ENCODE data around the gene MND1. TPM values are rescaled to one million over a fixed set of nuclear protein-coding genes. Genes with fewer than 3 reads are reported as not detected.
"Not testable (repeated sequence)": the region's sequence is repeated elsewhere in the genome, so short reads cannot be mapped to it uniquely, and the experiment has no call there.

Gene MND1
- total RNA-seq, 1 donor from 2014 or later: 1.7 TPM

DNA sequence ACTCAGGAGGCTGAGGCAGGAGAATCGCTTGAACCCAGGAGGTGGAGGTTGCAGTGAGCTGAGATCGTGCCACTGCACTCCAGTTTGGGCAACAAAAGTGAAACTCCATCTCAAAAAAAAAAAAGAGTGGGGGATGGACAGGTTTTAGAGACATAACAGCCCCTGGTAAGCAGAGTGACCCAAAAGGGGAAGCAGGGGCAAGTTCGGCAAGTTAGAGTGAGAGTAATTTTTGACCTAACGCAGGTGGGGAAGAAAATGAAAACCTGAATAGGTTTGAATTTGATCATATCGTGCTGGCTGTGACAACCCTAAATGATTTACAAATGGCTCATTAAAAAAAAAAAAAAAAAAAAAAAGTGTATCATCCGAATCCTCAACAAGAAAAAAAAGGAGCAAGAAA, 96.0 kb downstream of the MND1 start:
- no peak for DNase-seq (ENCODE audit: low spot score)

DNA sequence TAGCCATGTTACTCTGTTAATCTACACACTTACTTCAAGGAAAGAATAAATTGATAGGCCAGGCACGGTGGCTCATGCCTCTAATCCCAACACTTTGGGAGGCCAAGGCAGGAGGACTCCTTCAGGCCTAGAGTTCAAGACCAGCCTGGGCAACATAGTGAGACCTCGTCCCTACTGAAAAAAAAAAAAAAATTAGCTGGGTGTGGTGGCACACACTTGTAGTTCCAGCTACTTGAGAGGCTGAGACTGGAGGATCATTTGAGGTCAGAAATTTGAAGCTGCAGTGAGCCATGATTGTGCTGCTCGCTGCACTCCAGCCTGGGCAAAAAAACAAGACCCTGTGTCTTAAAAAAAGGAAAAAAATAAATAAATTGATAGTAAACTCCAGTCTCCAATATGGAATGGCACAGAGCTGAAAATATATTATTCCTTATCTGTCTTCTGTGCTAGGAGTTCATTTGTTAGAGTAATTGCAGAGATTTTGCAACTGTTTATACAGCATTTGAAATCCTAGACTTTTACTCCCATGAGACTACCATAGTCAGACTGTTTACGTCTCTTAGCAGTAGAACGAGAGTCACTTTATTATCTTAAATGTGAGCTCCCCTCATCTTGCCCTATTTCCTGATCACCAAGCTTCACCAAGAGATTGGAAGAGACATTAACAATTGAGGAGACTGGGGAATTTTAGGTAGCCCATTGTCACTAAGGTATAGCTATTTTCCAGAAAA, 102.9 kb downstream of the MND1 start:
- DNase-seq (ENCODE audit: low spot score): no peak

- DNase-seq (ENCODE audit: low spot score): no peak
These were observed 103.7 kb downstream of the MND1 start for GRCh38 chr4:153448003-153448731.

GRCh38 chr4:153449338-153449737, 104.8 kb downstream of the MND1 start:
- DNase-seq (ENCODE audit: low spot score): no peak

- DNase-seq (ENCODE audit: low spot score): no peak
These were observed 106.0 kb downstream of the MND1 start for GRCh38 chr4:153450544-153450917.

DNA sequence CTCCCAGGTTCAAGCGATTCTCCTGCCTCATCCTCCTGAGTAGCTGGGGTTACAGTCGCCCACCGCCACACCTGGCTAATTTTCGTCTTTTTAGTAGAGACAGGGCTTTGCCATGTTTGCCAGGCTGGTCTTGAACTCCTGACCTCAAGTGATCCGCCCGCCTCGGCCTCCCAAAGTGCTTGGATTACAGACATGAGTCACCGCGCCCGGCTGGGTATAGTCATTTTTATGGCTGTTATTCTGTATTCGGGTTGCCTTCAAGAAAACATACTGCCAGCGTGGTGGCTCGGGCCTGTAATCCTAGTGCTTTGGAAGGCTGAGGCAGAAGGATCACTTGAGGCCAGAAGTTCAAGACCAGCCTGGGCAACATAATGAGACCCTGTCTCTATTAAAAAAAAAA, 106.7 kb downstream of the MND1 start:
- not testable (repeated sequence) for DNase-seq (ENCODE audit: low spot score)

DNA sequence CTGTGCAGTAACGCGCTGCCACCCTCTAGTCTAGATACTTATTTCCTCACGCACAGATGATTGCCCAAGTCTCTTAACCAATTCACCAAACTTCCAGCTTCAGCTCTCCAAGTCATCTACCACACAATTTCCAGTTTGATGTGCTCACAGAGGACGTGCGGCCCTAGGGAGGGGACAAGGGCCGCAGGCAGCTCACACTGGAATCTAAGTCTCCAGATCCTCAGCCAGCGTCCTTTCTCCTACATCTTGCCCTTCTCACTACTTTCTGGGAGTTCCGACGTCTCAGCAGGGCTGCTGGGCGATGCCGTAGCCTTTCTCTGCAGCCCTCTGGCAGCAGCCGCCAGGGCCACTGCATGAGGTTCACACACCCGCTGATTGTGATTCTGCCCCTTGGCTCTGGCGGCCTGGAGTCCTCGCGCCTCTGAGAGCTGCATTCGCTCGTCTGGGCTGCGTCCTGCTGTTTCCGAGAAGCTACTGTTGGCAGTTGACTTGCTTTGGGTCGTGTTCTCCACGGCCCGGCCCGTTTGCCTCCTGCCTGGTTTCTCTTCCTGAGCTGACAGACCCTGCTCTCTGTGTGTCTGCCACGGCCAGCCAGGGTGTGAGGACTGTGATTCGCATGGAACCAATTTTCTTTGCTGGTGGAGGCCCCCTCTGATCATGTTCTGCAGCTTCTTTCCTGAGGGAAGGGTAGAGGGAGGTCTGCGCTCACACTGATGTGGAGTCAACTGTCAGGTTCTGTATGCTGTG, 107.6 kb downstream of the MND1 start:
- no peak for DNase-seq (ENCODE audit: low spot score)

- DNase-seq (ENCODE audit: low spot score): no peak
These were observed 108.3 kb downstream of the MND1 start for GRCh38 chr4:153452658-153453378.

DNA sequence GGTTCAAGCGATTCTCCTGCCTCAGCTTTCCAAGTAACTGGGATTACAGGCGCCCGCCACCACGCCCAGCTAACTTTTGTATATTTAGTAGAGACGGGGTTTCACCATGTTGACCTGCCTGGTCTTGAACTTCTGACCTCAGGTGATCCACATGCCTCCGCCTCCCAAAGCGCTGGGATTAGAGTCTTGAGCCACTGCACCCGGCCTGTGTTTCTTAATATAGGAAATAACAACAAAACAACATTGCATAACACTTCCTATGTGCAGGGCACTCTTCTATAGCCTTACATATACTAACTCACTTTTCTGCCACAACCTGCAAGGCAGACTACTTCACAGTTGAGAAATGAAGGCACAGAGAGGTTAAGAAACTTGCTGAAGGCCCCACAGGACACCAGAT, 108.9 kb downstream of the MND1 start:
- no peak for DNase-seq (ENCODE audit: low spot score)

DNA sequence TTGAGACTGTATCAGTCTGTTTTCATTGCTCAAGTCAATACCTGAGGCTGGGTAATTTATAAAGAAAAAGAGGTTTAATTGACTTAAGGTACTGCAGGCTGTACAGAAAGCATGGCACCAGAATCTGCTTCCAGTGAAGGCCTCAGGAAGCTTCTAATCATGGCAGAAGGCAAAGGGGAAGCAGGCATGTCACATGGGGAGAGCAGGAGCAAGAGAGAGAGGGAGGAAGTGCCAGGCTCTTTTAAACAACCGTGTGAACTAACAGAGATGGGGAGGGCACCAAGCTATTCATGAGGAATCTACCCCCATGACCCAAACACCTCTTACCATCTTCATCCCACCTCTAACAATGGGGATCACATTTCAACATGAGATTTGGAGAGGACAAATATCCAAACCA, 114.5 kb downstream of the MND1 start:
- no peak for DNase-seq (ENCODE audit: low spot score)

DNA sequence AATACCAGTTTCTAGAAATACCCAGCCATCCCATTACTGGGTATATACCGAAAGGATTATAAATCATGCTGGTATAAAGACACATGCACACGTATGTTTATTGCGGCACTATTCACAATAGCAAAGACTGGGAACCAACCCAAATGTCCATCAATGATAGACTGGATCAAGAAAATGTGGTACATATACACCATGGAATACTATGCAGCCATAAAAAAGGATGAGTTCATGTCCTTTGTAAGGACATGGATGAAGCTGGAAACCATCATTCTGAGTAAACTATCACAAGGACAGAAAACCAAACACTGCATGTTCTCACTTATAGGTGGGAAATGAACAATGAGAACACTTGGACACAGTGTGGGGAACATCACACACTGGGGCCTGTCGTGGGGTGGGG, 117.1 kb downstream of the MND1 start:
- DNase-seq (ENCODE audit: low spot score): not testable (repeated sequence)

DNA sequence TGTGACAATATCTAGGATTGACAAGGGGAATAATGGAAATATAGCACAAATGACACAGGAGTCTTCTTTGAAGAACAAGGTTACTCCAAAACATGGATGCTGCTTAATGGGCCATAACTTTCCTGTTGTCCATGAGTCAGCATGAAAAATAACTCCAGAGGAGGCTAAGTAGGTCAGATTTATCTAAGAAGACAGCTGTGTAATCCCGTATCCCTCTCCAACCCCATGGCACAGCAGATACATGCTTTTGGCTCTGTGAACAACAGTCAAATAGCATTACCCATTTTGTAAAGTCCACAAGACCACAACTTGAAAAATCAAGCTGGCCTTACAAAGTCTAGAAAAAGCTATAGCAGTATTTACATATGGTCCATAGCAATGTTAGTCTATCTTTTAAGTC, 119.6 kb downstream of the MND1 start:
- DNase-seq (ENCODE audit: low spot score): no peak

Other genes starting within 250 kb of the MND1 start
- gene TRIM2, start 140.2 kb upstream of the MND1 start, total RNA-seq: 146 TPM
- 11.7 TPM for gene TMEM131L, start 121.7 kb downstream of the MND1 start, total RNA-seq

Data from mucosa of gallbladder (tissue), 1 donor.